ENCODE data around the gene FANK1. TPM values are rescaled to one million over a fixed set of nuclear protein-coding genes. Genes with fewer than 3 reads are reported as not detected.
"Not testable (repeated sequence)": the region's sequence is repeated elsewhere in the genome, so short reads cannot be mapped to it uniquely, and the experiment has no call there.

FANK1 gene
- total RNA-seq, 1 donor from 2014 or later: 12.5 TPM

GRCh38 chr10:125895130-125896087, 955 bp upstream of the FANK1 start:
- H3K27ac ChIP-seq; H3K9me3 ChIP-seq (ENCODE audit: low read depth); H4K20me1 ChIP-seq (ENCODE audit: low read depth); H3K9me3 Mint-ChIP-seq; H3K27me3 ChIP-seq; H3K27me3 Mint-ChIP-seq (ENCODE audit: insufficient read depth, low read depth); H3K36me3 ChIP-seq; H3K36me3 Mint-ChIP-seq: not testable (repeated sequence)
- Histone ChIP-seq H3K4me2 (peak overlapping the region; percentile 85), H3K79me2 (ENCODE audit: low read depth) (peaks cover 37% of the 10 kb centered on the region), H3F3A (ENCODE audit: low read depth) (peaks cover 24% of the 10 kb centered on the region), H2AFZ (replicated peaks) (peak overlapping the region; percentile 35), H3K4me1 (peaks cover 17% of the 10 kb centered on the region), H3K4me3 (peak overlapping the region; percentile 92), H3K9ac (peak overlapping the region; percentile 19)
- Mint-ChIP-seq H3K4me1 (peaks cover 19% of the 10 kb centered on the region), H3K4me3 (peak overlapping the region; percentile 95), H3K27ac (peak overlapping the region; percentile 92)
- DNase-seq (ENCODE audit: low spot score): peak; percentile 81

GRCh38 chr10:125897317-125897716, 953 bp downstream of the FANK1 start:
- not testable (repeated sequence) for H3K9me3 Mint-ChIP-seq; H3K27me3 ChIP-seq; H3K9ac ChIP-seq; DNase-seq (ENCODE audit: low spot score); H3K27me3 Mint-ChIP-seq (ENCODE audit: insufficient read depth, low read depth); H3K36me3 ChIP-seq; H3K36me3 Mint-ChIP-seq; H3K9me3 ChIP-seq (ENCODE audit: low read depth); H4K20me1 ChIP-seq (ENCODE audit: low read depth); H3K27ac ChIP-seq
- Mint-ChIP-seq H3K4me3 (peak overlapping the region; percentile 94), H3K27ac (peak overlapping the region; percentile 0), H3K4me1 (peaks cover 19% of the 10 kb centered on the region)
- H3K4me3 ChIP-seq: peak overlapping the region; percentile 92
- peaks cover 17% of the 10 kb centered on the region for H3K4me1 ChIP-seq
- peak overlapping the region; percentile 89 for H2AFZ ChIP-seq (replicated peaks)
- peaks cover 30% of the 10 kb centered on the region for H3K79me2 ChIP-seq (ENCODE audit: low read depth)
- H3F3A ChIP-seq (ENCODE audit: low read depth): peaks cover 25% of the 10 kb centered on the region
- peak overlapping the region; percentile 85 for H3K4me2 ChIP-seq

- H3K4me3 Mint-ChIP-seq; H3K27me3 Mint-ChIP-seq (ENCODE audit: insufficient read depth, low read depth): not testable (repeated sequence)
These were observed 4.6 kb downstream of the FANK1 start for GRCh38 chr10:125900963-125901362.

GRCh38 chr10:125903135-125903640, 6.8 kb downstream of the FANK1 start:
- peaks cover 22% of the 10 kb centered on the region for H3F3A ChIP-seq (ENCODE audit: low read depth)
- H3K4me3 Mint-ChIP-seq; H3K27me3 Mint-ChIP-seq (ENCODE audit: insufficient read depth, low read depth); H3K27ac Mint-ChIP-seq; H3K4me2 ChIP-seq; H3K9ac ChIP-seq; H2AFZ ChIP-seq (replicated peaks); H3K4me3 ChIP-seq; H3K4me1 Mint-ChIP-seq; H3K79me2 ChIP-seq (ENCODE audit: low read depth); H3K36me3 ChIP-seq; H3K9me3 ChIP-seq (ENCODE audit: low read depth); H3K27me3 ChIP-seq; H3K36me3 Mint-ChIP-seq; H3K9me3 Mint-ChIP-seq; H3K4me1 ChIP-seq; H4K20me1 ChIP-seq (ENCODE audit: low read depth): not testable (repeated sequence)
- peak overlapping the region; percentile 70 for H3K27ac ChIP-seq
- DNase-seq (ENCODE audit: low spot score): peak; percentile 68

More at GRCh38 chr10:125900963-125901362, 4.6 kb downstream of the FANK1 start:
- not testable (repeated sequence) for H3K27ac Mint-ChIP-seq; DNase-seq (ENCODE audit: low spot score); H3K4me2 ChIP-seq; H3K9ac ChIP-seq; H3K27ac ChIP-seq; H3K4me1 ChIP-seq; H3K36me3 Mint-ChIP-seq; H3K79me2 ChIP-seq (ENCODE audit: low read depth); H3K4me1 Mint-ChIP-seq; H4K20me1 ChIP-seq (ENCODE audit: low read depth); H2AFZ ChIP-seq (replicated peaks); H3K9me3 Mint-ChIP-seq; H3K36me3 ChIP-seq; H3K27me3 ChIP-seq; H3K4me3 ChIP-seq; H3K9me3 ChIP-seq (ENCODE audit: low read depth)
- peaks cover 34% of the 10 kb centered on the region for H3F3A ChIP-seq (ENCODE audit: low read depth)

GRCh38 chr10:125905069-125905994, 9.0 kb downstream of the FANK1 start:
- H3K4me2 ChIP-seq; H3K27me3 ChIP-seq; H3K27ac ChIP-seq; H3K4me1 ChIP-seq; H3K36me3 ChIP-seq; H3K4me3 Mint-ChIP-seq; H3K27ac Mint-ChIP-seq; H4K20me1 ChIP-seq (ENCODE audit: low read depth); H3K4me3 ChIP-seq; H3K9ac ChIP-seq; H3K9me3 ChIP-seq (ENCODE audit: low read depth); DNase-seq (ENCODE audit: low spot score); H3K27me3 Mint-ChIP-seq (ENCODE audit: insufficient read depth, low read depth); H3K79me2 ChIP-seq (ENCODE audit: low read depth); H3K36me3 Mint-ChIP-seq; H2AFZ ChIP-seq (replicated peaks); H3K4me1 Mint-ChIP-seq; H3K9me3 Mint-ChIP-seq: not testable (repeated sequence)
- peaks cover 22% of the 10 kb centered on the region for H3F3A ChIP-seq (ENCODE audit: low read depth)

- not testable (repeated sequence) for H3K27ac Mint-ChIP-seq; H4K20me1 ChIP-seq (ENCODE audit: low read depth); H3K79me2 ChIP-seq (ENCODE audit: low read depth); H3K36me3 ChIP-seq; H3K9ac ChIP-seq; H3K4me1 Mint-ChIP-seq; H3K4me3 ChIP-seq; H3K27me3 Mint-ChIP-seq (ENCODE audit: insufficient read depth, low read depth); H2AFZ ChIP-seq (replicated peaks); H3K4me1 ChIP-seq; DNase-seq (ENCODE audit: low spot score); H3K27me3 ChIP-seq; H3K9me3 ChIP-seq (ENCODE audit: low read depth); H3K4me3 Mint-ChIP-seq; H3K4me2 ChIP-seq; H3K36me3 Mint-ChIP-seq; H3K27ac ChIP-seq; H3K9me3 Mint-ChIP-seq
- H3F3A ChIP-seq (ENCODE audit: low read depth): peaks cover 19% of the 10 kb centered on the region
These were observed 11.2 kb downstream of the FANK1 start for GRCh38 chr10:125907598-125907997.

GRCh38 chr10:125908813-125909212, 12.4 kb downstream of the FANK1 start:
- not testable (repeated sequence) for H3K4me3 Mint-ChIP-seq; H3K9me3 Mint-ChIP-seq; H3K9me3 ChIP-seq (ENCODE audit: low read depth); H3K27ac ChIP-seq; H3K9ac ChIP-seq; H3K4me1 ChIP-seq; H4K20me1 ChIP-seq (ENCODE audit: low read depth); H3K27me3 Mint-ChIP-seq (ENCODE audit: insufficient read depth, low read depth); H3F3A ChIP-seq (ENCODE audit: low read depth); H3K36me3 Mint-ChIP-seq; H3K4me3 ChIP-seq; H3K27ac Mint-ChIP-seq; DNase-seq (ENCODE audit: low spot score); H3K27me3 ChIP-seq; H3K4me1 Mint-ChIP-seq; H3K36me3 ChIP-seq; H3K4me2 ChIP-seq; H3K79me2 ChIP-seq (ENCODE audit: low read depth); H2AFZ ChIP-seq (replicated peaks)

Measured in neural progenitor cell (in vitro differentiated cells).